ENCODE measurements around the gene PRPS2.

GRCh38 chrX:12824944-12825343, 33.7 kb downstream of the PRPS2 start:
- TF ChIP-seq CEBPB (IDR thresholded peaks at IDR 0.05; ENCODE audit: low read depth) (no peak), CTCF (IDR thresholded peaks at IDR 0.05 in 2 of 3, conservative IDR thresholded peaks at IDR 0.05 in 1 of 3; ENCODE audit: borderline replicate concordance in 1 of 3, insufficient read depth in 1 of 3, low read depth in 2 of 3, low read length in 2 of 3) (no peak)
